Keratinocyte (primary cell): ENCODE data around the gene PTGDS. TPM values are rescaled to one million over a fixed set of nuclear protein-coding genes. Genes with fewer than 3 reads are reported as not detected.

Source experiments
- DNase-seq: peaks from one replicate; pipeline ENCODE4 v3.0.0-alpha.2; 2011; ENCODE audit warnings: low read depth, missing footprints, low spot score
- FAIRE-seq: peaks from 2 replicates; lab custom pipeline; 2011; peaks lifted over from hg19 to GRCh38; lab: Jason Lieb, UNC
- H2AFZ ChIP-seq: 2 replicates; pipeline ENCODE4 v1.6.0; 2012; ENCODE audit warnings: low read length, control low read depth, inconsistent platforms; ENCODE audit not compliant: control insufficient read depth
- H3K27ac ChIP-seq: 2 replicates; pipeline ENCODE4 v1.5.1; 2011; ENCODE audit warnings: low read length; ENCODE audit not compliant: control insufficient read depth, insufficient read depth
- H3K27me3 ChIP-seq: 3 replicates; pipeline ENCODE4 v1.6.0; 2011; ENCODE audit warnings: low read length; ENCODE audit not compliant: control insufficient read depth, insufficient read depth; ENCODE audit errors: extremely low read depth
- H3K36me3 ChIP-seq, 2 experiments: 2 replicates in 1 of 2; 3 replicates in 1 of 2; pipeline ENCODE4 v1.5.1; 2011; ENCODE audit warnings: low read length in 2 of 2, mild to moderate bottlenecking in 1 of 2; ENCODE audit not compliant: control insufficient read depth in 2 of 2, insufficient read depth in 2 of 2; ENCODE audit errors: extremely low read depth in 1 of 2
- H3K4me1 ChIP-seq: 3 replicates; pipeline ENCODE4 v1.5.1; 2011; ENCODE audit warnings: low read length; ENCODE audit not compliant: control insufficient read depth, insufficient read depth; ENCODE audit errors: extremely low read depth
- H3K4me2 ChIP-seq: 3 replicates; pipeline ENCODE4 v1.6.0; 2011; ENCODE audit warnings: low read depth, low read length; ENCODE audit not compliant: control insufficient read depth, insufficient read depth; ENCODE audit errors: extremely low read depth
- H3K4me3 ChIP-seq, 3 experiments: fragments of 200-600 bp in 1 of 3; sonication (generic) in 1 of 3; 2 replicates in 2 of 3; 3 replicates in 1 of 3; pipeline ENCODE4 v1.5.1; 2011 to 2016; ENCODE audit warnings: low read length in 3 of 3, mild to moderate bottlenecking in 3 of 3, control low read depth in 2 of 3, inconsistent platforms in 1 of 3, low read depth in 1 of 3, mixed read lengths in 1 of 3, mixed run types in 1 of 3, moderate library complexity in 1 of 3; ENCODE audit not compliant: control insufficient read depth in 2 of 3, insufficient read depth in 2 of 3; ENCODE audit errors: extremely low read depth in 1 of 3
- H3K79me2 ChIP-seq: 2 replicates; pipeline ENCODE4 v1.6.0; 2012; ENCODE audit warnings: low read length; ENCODE audit not compliant: control insufficient read depth, insufficient read depth
- H3K9ac ChIP-seq: 3 replicates; pipeline ENCODE4 v1.6.0; 2011; ENCODE audit warnings: low read length; ENCODE audit not compliant: control insufficient read depth, insufficient read depth; ENCODE audit errors: extremely low read depth
- H3K9me1 ChIP-seq: 3 replicates; pipeline ENCODE4 v1.6.0; 2011; ENCODE audit warnings: low read length; ENCODE audit not compliant: control insufficient read depth, insufficient read depth; ENCODE audit errors: extremely low read depth
- H3K9me3 ChIP-seq: 2 replicates; pipeline ENCODE4 v1.5.1; 2012; ENCODE audit warnings: low read depth, low read length; ENCODE audit not compliant: control insufficient read depth
- H4K20me1 ChIP-seq: 3 replicates; pipeline ENCODE4 v1.6.0; 2011; ENCODE audit warnings: low read length; ENCODE audit not compliant: control insufficient read depth, insufficient read depth; ENCODE audit errors: extremely low read depth
- EZH2 ChIP-seq: IDR thresholded peaks from one replicate; pipeline ENCODE4 v1.6.1; 2012; ENCODE audit warnings: inconsistent platforms, mild to moderate bottlenecking, low read length, moderate library complexity
- dilution Hi-C: fragments of 300-500 bp; cut with MboI; formaldehyde crosslinking; loops from one replicate; pipeline ENCODE4 v1.7.0; 2020; ENCODE audit warnings: low sequenced_read_pairs; ENCODE audit not compliant: extremely low pct_ligation_motif_present
- polyA plus RNA-seq, 5 experiments: library from polyadenylated mRNA; depleted of rRNA in 3 of 5; stranded (reverse) in 3 of 5; stranded (forward) in 1 of 5; unstranded in 1 of 5; fragments of >200 nt; gene quantifications; 1 replicate in 1 of 5; 2 replicates in 3 of 5; 3 replicates in 1 of 5; pipeline versions ENCODE4 v1.2.1 to v1.2.3, GENCODE V29; 2011 to 2012; ENCODE audit warnings: missing spikeins in 2 of 5, low read depth in 1 of 5, low replicate concordance in 1 of 5
- TF ChIP-seq, protein P1 (sequence below), 3 experiments: IDR thresholded peaks in 1 of 3; conservative IDR thresholded peaks in 1 of 3; optimal IDR thresholded peaks in 1 of 3; 2 replicates in 2 of 3; 3 replicates in 1 of 3; pipeline versions ENCODE3 to v1.5.1; 2011; ENCODE audit warnings: low read length in 3 of 3, mild to moderate bottlenecking in 3 of 3, moderate library complexity in 2 of 3, control low read depth in 1 of 3, inconsistent platforms in 1 of 3; ENCODE audit not compliant: insufficient read depth in 2 of 3; ENCODE audit errors: extremely low read depth in 1 of 3

The PTGDS gene
- polyA plus RNA-seq, 1 donor (not counting 4 experiments of a cell fraction or from before 2014, with no cell fraction given) = not detected

DNA sequence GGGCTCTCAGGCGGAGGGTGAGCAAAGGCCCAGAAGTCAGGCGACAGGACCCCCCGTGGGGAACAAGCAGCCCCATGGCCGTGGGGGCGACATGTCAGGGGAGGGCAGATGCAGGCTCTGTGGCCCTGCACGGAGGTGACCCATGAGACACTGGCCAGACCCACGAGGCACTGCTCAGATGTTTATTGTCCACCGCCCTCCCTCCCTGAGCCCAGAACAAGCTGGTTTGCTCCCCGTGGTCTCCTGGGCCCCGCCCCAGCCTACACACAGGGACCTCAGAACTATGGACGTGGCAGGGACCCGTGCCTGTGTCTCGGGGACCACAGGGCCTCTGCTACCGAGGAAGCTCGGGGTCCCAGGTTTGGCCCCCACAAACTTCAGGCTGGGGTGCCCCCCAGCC, 52.7 kb downstream of the PTGDS start:
- no peak overlapping the region for H3K4me2 ChIP-seq
- dilution Hi-C loops = no loop called here
- FAIRE-seq = no peak

DNA sequence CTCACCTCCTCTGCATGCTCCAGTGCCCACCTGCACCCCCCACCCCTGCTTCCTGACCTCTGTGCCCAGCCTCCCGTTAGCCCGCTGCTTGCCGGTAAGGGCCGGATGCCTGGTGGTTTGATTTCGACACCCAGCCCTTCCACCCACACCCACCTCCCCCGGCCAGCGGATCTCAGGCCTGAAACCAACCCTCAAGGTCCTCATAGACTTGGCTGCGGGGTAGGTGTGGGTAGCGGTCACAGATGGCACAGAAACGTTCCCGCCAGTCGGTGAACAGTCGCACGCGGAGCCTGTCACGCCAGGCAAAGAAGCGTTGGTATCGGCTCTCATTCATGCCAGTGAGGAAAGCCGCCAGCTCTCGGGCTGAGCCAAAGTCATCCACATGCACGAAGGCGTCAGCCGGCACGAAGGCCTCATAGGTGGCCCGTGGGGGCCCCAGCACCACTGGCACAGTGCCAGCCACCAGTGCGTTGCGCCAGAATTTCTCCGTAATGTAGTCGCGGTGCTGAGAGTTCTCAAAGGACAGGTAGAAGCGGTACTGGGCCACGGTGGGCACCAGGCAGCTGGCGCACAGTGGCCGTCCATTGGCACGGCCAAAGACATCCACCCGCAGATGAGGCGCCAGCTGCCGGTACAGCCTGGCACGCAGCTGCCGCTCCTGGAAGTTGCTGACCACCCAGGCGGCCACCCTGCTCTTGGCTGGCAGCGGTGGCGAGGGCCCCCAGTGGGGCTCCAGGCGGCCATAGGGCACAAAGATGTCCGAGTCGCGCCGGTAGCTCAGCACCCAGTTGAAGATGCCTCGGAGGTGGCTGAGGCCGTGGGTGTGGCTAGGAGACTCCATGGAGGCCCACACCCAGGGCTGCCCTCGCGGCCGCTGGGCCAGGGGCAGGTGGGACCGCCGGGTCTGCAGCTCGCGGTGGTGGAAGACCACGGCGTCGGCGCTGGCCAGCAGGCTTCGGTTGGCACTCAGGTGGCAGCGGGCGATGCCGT, 53.5 kb downstream of the PTGDS start:
- Histone ChIP-seq H3K4me1 (peaks cover 10% of the 10 kb centered on the region), H3K9ac (no peak overlapping the region), H3K27ac (no peak overlapping the region), H3K9me1 (no peaks in the 10 kb centered on the region), H3K36me3 (no peaks in the 10 kb centered on the region), H3K4me2 (no peak overlapping the region), H3K79me2 (no peaks in the 10 kb centered on the region), H3K4me3 (no peak overlapping the region), H3K27me3 (peaks cover 15% of the 10 kb centered on the region), H4K20me1 (no peaks in the 10 kb centered on the region), H3K9me3 (no peaks in the 10 kb centered on the region), H2AFZ (no peak overlapping the region)
- dilution Hi-C loops = no loop called here
- FAIRE-seq (no peak), DNase-seq (no peak)
- TF ChIP-seq, protein P1, sequence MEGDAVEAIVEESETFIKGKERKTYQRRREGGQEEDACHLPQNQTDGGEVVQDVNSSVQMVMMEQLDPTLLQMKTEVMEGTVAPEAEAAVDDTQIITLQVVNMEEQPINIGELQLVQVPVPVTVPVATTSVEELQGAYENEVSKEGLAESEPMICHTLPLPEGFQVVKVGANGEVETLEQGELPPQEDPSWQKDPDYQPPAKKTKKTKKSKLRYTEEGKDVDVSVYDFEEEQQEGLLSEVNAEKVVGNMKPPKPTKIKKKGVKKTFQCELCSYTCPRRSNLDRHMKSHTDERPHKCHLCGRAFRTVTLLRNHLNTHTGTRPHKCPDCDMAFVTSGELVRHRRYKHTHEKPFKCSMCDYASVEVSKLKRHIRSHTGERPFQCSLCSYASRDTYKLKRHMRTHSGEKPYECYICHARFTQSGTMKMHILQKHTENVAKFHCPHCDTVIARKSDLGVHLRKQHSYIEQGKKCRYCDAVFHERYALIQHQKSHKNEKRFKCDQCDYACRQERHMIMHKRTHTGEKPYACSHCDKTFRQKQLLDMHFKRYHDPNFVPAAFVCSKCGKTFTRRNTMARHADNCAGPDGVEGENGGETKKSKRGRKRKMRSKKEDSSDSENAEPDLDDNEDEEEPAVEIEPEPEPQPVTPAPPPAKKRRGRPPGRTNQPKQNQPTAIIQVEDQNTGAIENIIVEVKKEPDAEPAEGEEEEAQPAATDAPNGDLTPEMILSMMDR (optimal IDR thresholded peaks at IDR 0.05 in 1 of 3, IDR thresholded peaks at IDR 0.05 in 1 of 3, conservative IDR thresholded peaks at IDR 0.05 in 1 of 3; ENCODE audit: extremely low read depth in 1 of 3, insufficient read depth in 2 of 3, low read length in 3 of 3) = no peak
- TF ChIP-seq EZH2 = no peak

More for the DNA sequence above, 52.7 kb downstream of the PTGDS start:
- H2AFZ ChIP-seq = no peak overlapping the region
- H3K4me3 ChIP-seq = no peak overlapping the region
- H3K9me3 ChIP-seq = no peaks in the 10 kb centered on the region
- H4K20me1 ChIP-seq = no peaks in the 10 kb centered on the region
- peaks cover 15% of the 10 kb centered on the region for H3K27me3 ChIP-seq
- TF ChIP-seq, protein P1 (optimal IDR thresholded peaks at IDR 0.05 in 1 of 3, IDR thresholded peaks at IDR 0.05 in 1 of 3, conservative IDR thresholded peaks at IDR 0.05 in 1 of 3; ENCODE audit: extremely low read depth in 1 of 3, insufficient read depth in 2 of 3, low read length in 3 of 3) = no peak
- TF ChIP-seq EZH2 = no peak
- H3K27ac ChIP-seq = no peak overlapping the region
- H3K4me1 ChIP-seq = peaks cover 8% of the 10 kb centered on the region
- no peak overlapping the region for H3K9ac ChIP-seq
- DNase-seq = no peak
- H3K9me1 ChIP-seq = no peaks in the 10 kb centered on the region
- H3K79me2 ChIP-seq = no peaks in the 10 kb centered on the region
- H3K36me3 ChIP-seq = no peaks in the 10 kb centered on the region

Other genes starting within 250 kb of the PTGDS start
- gene LCN10, start 234.6 kb upstream of the PTGDS start, polyA plus RNA-seq = not detected in 3 replicates
- not detected in 3 replicates for gene LCN6, start 229.0 kb upstream of the PTGDS start, polyA plus RNA-seq
- gene LCN8, start 219.3 kb upstream of the PTGDS start, polyA plus RNA-seq = not detected in 3 replicates
- gene LCN15, start 213.0 kb upstream of the PTGDS start, polyA plus RNA-seq = not detected in 3 replicates
- gene TMEM141, start 186.2 kb upstream of the PTGDS start, polyA plus RNA-seq = 85.5 to 118 TPM (median 99.9 TPM) in 3 replicates
- 0.03 to 0.08 TPM (median 0.06 TPM) in 3 replicates for gene CCDC183, start 181.2 kb upstream of the PTGDS start, polyA plus RNA-seq
- 46.3 to 51.1 TPM (median 51.0 TPM) in 3 replicates for gene RABL6, start 169.6 kb upstream of the PTGDS start, polyA plus RNA-seq
- 0.10 to 0.21 TPM (median 0.12 TPM) in 3 replicates for gene AJM1, start 135.0 kb upstream of the PTGDS start, polyA plus RNA-seq
- 68.8 to 113 TPM (median 97.9 TPM) in 3 replicates for gene PHPT1, start 128.1 kb upstream of the PTGDS start, polyA plus RNA-seq
- gene MAMDC4, start 125.2 kb upstream of the PTGDS start, polyA plus RNA-seq = 0.49 to 0.82 TPM (median 0.62 TPM) in 3 replicates
- 329 to 354 TPM (median 343 TPM) in 3 replicates for gene EDF1, start 111.2 kb upstream of the PTGDS start, polyA plus RNA-seq
- 9.9 to 12.9 TPM (median 10.6 TPM) in 3 replicates for gene TRAF2, start 91.0 kb upstream of the PTGDS start, polyA plus RNA-seq
- 23.0 to 47.2 TPM (median 34.5 TPM) in 3 replicates for gene FBXW5, start 32.8 kb upstream of the PTGDS start, polyA plus RNA-seq
- 0.24 to 0.72 TPM (median 0.32 TPM) in 3 replicates for gene C8G, start 32.3 kb upstream of the PTGDS start, polyA plus RNA-seq
- 0.22 TPM in 1 of 3 replicates, not detected in the others for gene LCN12, start 25.2 kb upstream of the PTGDS start, polyA plus RNA-seq
- not detected in 3 replicates for gene LCNL1, start 5.5 kb downstream of the PTGDS start, polyA plus RNA-seq
- 11.2 to 14.6 TPM (median 13.6 TPM) in 3 replicates for gene PAXX, start 14.9 kb downstream of the PTGDS start, polyA plus RNA-seq
- gene CLIC3, start 19.1 kb downstream of the PTGDS start, polyA plus RNA-seq = 5.5 to 36.0 TPM (median 9.4 TPM) in 3 replicates
- 1.3 to 4.2 TPM (median 1.4 TPM) in 3 replicates for gene ABCA2, start 50.7 kb downstream of the PTGDS start, polyA plus RNA-seq
- gene FUT7, start 54.6 kb downstream of the PTGDS start, polyA plus RNA-seq = not detected in 3 replicates
- gene NPDC1, start 68.7 kb downstream of the PTGDS start, polyA plus RNA-seq = 9.8 to 23.8 TPM (median 10.6 TPM) in 3 replicates
- 0.52 to 1.3 TPM (median 0.65 TPM) in 3 replicates for gene ENTPD2, start 76.6 kb downstream of the PTGDS start, polyA plus RNA-seq
- 0.90 to 1.6 TPM (median 1.2 TPM) in 3 replicates for gene SAPCD2, start 93.1 kb downstream of the PTGDS start, polyA plus RNA-seq
- 2.7 to 4.3 TPM (median 4.3 TPM) in 3 replicates for gene UAP1L1, start 100.0 kb downstream of the PTGDS start, polyA plus RNA-seq
- gene MAN1B1, start 109.5 kb downstream of the PTGDS start, polyA plus RNA-seq = 31.4 to 48.2 TPM (median 34.3 TPM) in 3 replicates
- gene DPP7, start 137.2 kb downstream of the PTGDS start, polyA plus RNA-seq = 29.7 to 93.1 TPM (median 35.3 TPM) in 3 replicates
- gene GRIN1, start 161.7 kb downstream of the PTGDS start, polyA plus RNA-seq = 0.03 to 0.26 TPM (median 0.03 TPM) in 3 replicates
- gene LRRC26, start 192.5 kb downstream of the PTGDS start, polyA plus RNA-seq = not detected in 3 replicates
- gene TMEM210, start 194.6 kb downstream of the PTGDS start, polyA plus RNA-seq = not detected in 3 replicates
- 11.9 to 24.0 TPM (median 13.8 TPM) in 3 replicates for gene ANAPC2, start 211.1 kb downstream of the PTGDS start, polyA plus RNA-seq
- 45.3 to 63.2 TPM (median 56.7 TPM) in 3 replicates for gene SSNA1, start 211.2 kb downstream of the PTGDS start, polyA plus RNA-seq
- gene TPRN, start 223.2 kb downstream of the PTGDS start, polyA plus RNA-seq = 1.1 to 2.2 TPM (median 1.6 TPM) in 3 replicates
- 22.3 to 36.7 TPM (median 29.2 TPM) in 3 replicates for gene TMEM203, start 228.1 kb downstream of the PTGDS start, polyA plus RNA-seq
- 3.9 to 6.0 TPM (median 5.5 TPM) in 3 replicates for gene NDOR1, start 228.2 kb downstream of the PTGDS start, polyA plus RNA-seq
- gene RNF208, start 244.7 kb downstream of the PTGDS start, polyA plus RNA-seq = 0.15 to 0.19 TPM in 2 of 3 replicates, not detected in the other
- gene CYSRT1, start 247.7 kb downstream of the PTGDS start, polyA plus RNA-seq = 0.80 to 1.8 TPM (median 1.2 TPM) in 3 replicates
- gene RNF224, start 250.0 kb downstream of the PTGDS start, polyA plus RNA-seq = not detected in 3 replicates